GM23338 (cell line): ENCODE data around the gene GNPDA1. TPM values are rescaled to one million over a fixed set of nuclear protein-coding genes. Genes with fewer than 3 reads are reported as not detected.

ENCODE experiments used
- ATAC-seq: fragments of 200-7000 bp; cut with Tn5 transposase; 3 replicates; pipeline ENCODE4 v1.9.1; 2020
- DNase-seq: peaks from one replicate; pipeline ENCODE4 v3.0.0-alpha.2; 2015; ENCODE audit warnings: low spot score
- H2AFZ ChIP-seq: fragments of 200-600 bp; sonication (generic); 2 replicates; pipeline ENCODE4 v1.8.0; 2016; ENCODE audit warnings: antibody characterized with exemption, mild to moderate bottlenecking, moderate library complexity
- H3F3A ChIP-seq: fragments of 200-600 bp; sonication (generic); replicated peaks from 2 replicates; pipeline ENCODE4 v1.8.0; 2017; ENCODE audit warnings: antibody characterized with exemption, mixed run types, low read depth
- H3K27ac ChIP-seq: fragments of 200-600 bp; sonication (generic); 2 replicates; pipeline ENCODE4 v1.6.1; 2016; ENCODE audit warnings: low read depth
- H3K27me3 ChIP-seq: fragments of 200-600 bp; sonication (generic); 2 replicates; pipeline ENCODE4 v1.8.0; 2016; ENCODE audit warnings: mild to moderate bottlenecking, mixed run types, moderate library complexity; ENCODE audit not compliant: insufficient read depth
- H3K36me3 ChIP-seq: fragments of 200-600 bp; sonication (generic); 2 replicates; pipeline ENCODE4 v1.8.0; 2016; ENCODE audit warnings: mild to moderate bottlenecking; ENCODE audit not compliant: insufficient read depth
- H3K4me1 ChIP-seq: fragments of 200-600 bp; sonication (generic); 2 replicates; pipeline ENCODE4 v1.8.0; 2016; ENCODE audit warnings: mild to moderate bottlenecking, moderate library complexity; ENCODE audit not compliant: insufficient read depth
- H3K4me2 ChIP-seq: fragments of 200-600 bp; sonication (generic); 2 replicates; pipeline ENCODE4 v1.7.1; 2017; ENCODE audit warnings: mixed run types
- H3K4me3 ChIP-seq: fragments of 200-600 bp; sonication (generic); 2 replicates; pipeline ENCODE4 v1.6.1; 2016; ENCODE audit warnings: mixed run types
- H3K79me2 ChIP-seq: fragments of 200-600 bp; sonication (generic); replicated peaks from 2 replicates; pipeline ENCODE4 v1.8.0; 2017; ENCODE audit warnings: mild to moderate bottlenecking; ENCODE audit not compliant: insufficient read depth
- H3K9me2 ChIP-seq: fragments of 200-600 bp; sonication (generic); 2 replicates; pipeline ENCODE4 v1.8.0; 2017; ENCODE audit not compliant: insufficient read depth
- H4K20me1 ChIP-seq: fragments of 200-600 bp; sonication (generic); replicated peaks from 2 replicates; pipeline ENCODE4 v1.8.0; 2017; ENCODE audit warnings: mild to moderate bottlenecking; ENCODE audit not compliant: insufficient read depth
- H3K27ac Mint-ChIP-seq: 2 replicates; pipeline ENCODE4 v1.8.0; 2020; ENCODE audit warnings: inconsistent platforms, mild to moderate bottlenecking, moderate library complexity, mixed read lengths
- H3K27me3 Mint-ChIP-seq: 3 replicates; pipeline ENCODE4 v1.8.0; 2022; ENCODE audit warnings: low read depth, mild to moderate bottlenecking, moderate library complexity, mixed read lengths, inconsistent platforms; ENCODE audit not compliant: insufficient read depth, poor library complexity
- H3K36me3 Mint-ChIP-seq: 3 replicates; pipeline ENCODE4 v1.8.0; 2021; ENCODE audit warnings: low read depth, mild to moderate bottlenecking, inconsistent platforms, moderate library complexity, mixed read lengths
- H3K4me1 Mint-ChIP-seq: 3 replicates; pipeline ENCODE4 v1.8.0; 2020; ENCODE audit warnings: mild to moderate bottlenecking, inconsistent platforms, mixed read lengths
- H3K4me3 Mint-ChIP-seq: 3 replicates; pipeline ENCODE4 v1.8.0; 2021; ENCODE audit warnings: moderate library complexity, mild to moderate bottlenecking, inconsistent platforms, mixed read lengths
- H3K9me3 Mint-ChIP-seq: 3 replicates; pipeline ENCODE4 v1.8.0; 2020; ENCODE audit warnings: moderate library complexity, mild to moderate bottlenecking, inconsistent platforms, mixed read lengths
- CREB1 ChIP-seq: fragments of 250-450 bp; sonication (Bioruptor Pico); IDR thresholded peaks from 2 replicates; pipeline ENCODE4 v1.5.0; 2020; ENCODE audit warnings: low read depth, mild to moderate bottlenecking, moderate library complexity
- EZH2 ChIP-seq: fragments of 200-600 bp; sonication (generic); IDR thresholded peaks from one replicate; pipeline ENCODE4 v1.8.0; 2017; ENCODE audit warnings: antibody characterized with exemption, mild to moderate bottlenecking, low read depth; ENCODE audit not compliant: unreplicated experiment
- EZH2phosphoT487 ChIP-seq: fragments of 200-600 bp; sonication (generic); IDR thresholded peaks from one replicate; pipeline ENCODE4 v1.8.1; 2018; ENCODE audit warnings: antibody characterized with exemption; ENCODE audit not compliant: unreplicated experiment
- JUNB ChIP-seq: IDR thresholded peaks from one replicate; pipeline ENCODE4 v1.6.1; 2016; ENCODE audit warnings: antibody characterized with exemption; ENCODE audit not compliant: unreplicated experiment
- NANOG ChIP-seq: IDR thresholded peaks from 2 replicates; pipeline ENCODE4 v1.6.1; 2016; ENCODE audit warnings: antibody characterized with exemption, borderline replicate concordance
- POLR2AphosphoS5 ChIP-seq: IDR thresholded peaks from 2 replicates; pipeline ENCODE4 v1.6.1; 2016; ENCODE audit warnings: antibody characterized with exemption, low read depth
- STAT1 ChIP-seq: IDR thresholded peaks from one replicate; pipeline ENCODE4 v1.6.1; 2016; ENCODE audit warnings: antibody characterized with exemption; ENCODE audit not compliant: unreplicated experiment
- ZNF114 ChIP-seq: fragments of 250-450 bp; sonication (Bioruptor Pico); IDR thresholded peaks from 2 replicates; pipeline ENCODE4 v1.5.0; 2020; ENCODE audit warnings: mild to moderate bottlenecking, moderate library complexity
- ZNF331 ChIP-seq: fragments of 250-450 bp; sonication (Bioruptor Pico); IDR thresholded peaks from 2 replicates; pipeline ENCODE4 v1.5.0; 2020; ENCODE audit warnings: low read depth, mild to moderate bottlenecking, moderate library complexity
- polyA plus RNA-seq: library from polyadenylated mRNA; unstranded; fragments of >200 nt; fragmentation: Nextera tagmentation; extraction: Ambion mirVana; gene quantifications from 2 replicates; pipeline ENCODE4 v1.2.1, GENCODE V29; 2016
- total RNA-seq: library from RNA; depleted of rRNA; stranded (reverse); fragments of >200 nt; shearing (Covaris generic); gene quantifications from 2 replicates; pipeline ENCODE4 v1.2.3, GENCODE V29; 2014
- TF ChIP-seq, protein P1 (sequence below): IDR thresholded peaks from 2 replicates; pipeline ENCODE4 v1.6.1; 2016; ENCODE audit warnings: antibody characterized with exemption
- TF ChIP-seq, protein P2 (sequence below): fragments of 250-450 bp; sonication (Bioruptor Pico); IDR thresholded peaks from 2 replicates; pipeline ENCODE4 v1.5.0; 2020; ENCODE audit warnings: mild to moderate bottlenecking, moderate library complexity

Gene GNPDA1
- total and polyA plus RNA-seq, 2 experiments from 2014 or later, result 47.6 to 117 TPM

DNA sequence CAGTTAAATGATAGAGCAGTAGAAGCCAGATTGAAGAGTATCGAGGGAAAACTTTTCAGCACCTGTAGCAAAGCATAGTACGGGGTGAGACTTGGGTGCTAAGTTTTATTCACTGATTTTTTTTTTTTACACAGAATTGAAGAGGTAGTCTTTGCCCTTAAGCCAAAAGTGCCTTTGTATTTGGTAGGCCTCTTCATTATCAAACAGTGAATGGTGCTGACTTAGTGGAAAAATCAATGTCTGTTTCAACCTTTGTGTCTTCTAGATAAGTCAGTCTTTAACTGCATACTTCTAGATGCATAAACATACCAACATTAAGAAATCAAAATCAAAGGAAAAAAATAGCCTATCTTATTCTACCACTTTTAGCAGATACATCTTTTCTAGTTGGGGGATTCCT, 30.2 kb downstream of the GNPDA1 start:
- Mint-ChIP-seq H3K27me3 (no peaks in the 10 kb centered on the region), H3K27ac (no peak overlapping the region), H3K4me3 (no peak overlapping the region), H3K4me1 (no peaks in the 10 kb centered on the region), H3K9me3 (no peaks in the 10 kb centered on the region), H3K36me3 (peaks cover 39% of the 10 kb centered on the region)
- H4K20me1 ChIP-seq, result no peaks in the 10 kb centered on the region
- no peaks in the 10 kb centered on the region for H3K4me1 ChIP-seq
- ATAC-seq (no peak), DNase-seq (no peak)
- H3K36me3 ChIP-seq, result peaks cover 15% of the 10 kb centered on the region; the same call in 1 of the 2 replicates
- no peak overlapping the region for H3K4me2 ChIP-seq
- no peak overlapping the region for H2AFZ ChIP-seq
- no peaks in the 10 kb centered on the region for H3K79me2 ChIP-seq
- no peak overlapping the region for H3K27ac ChIP-seq
- H3K9me2 ChIP-seq, result no peaks in the 10 kb centered on the region
- no peaks in the 10 kb centered on the region for H3K27me3 ChIP-seq
- H3K4me3 ChIP-seq, result no peak overlapping the region
- TF ChIP-seq POLR2AphosphoS5 (no peak), JUNB (no peak), EZH2 (no peak), EZH2phosphoT487 (no peak), CREB1 (no peak), NANOG (no peak), ZNF331 (CRISPR knock-in tag) (no peak), STAT1 (no peak), ZNF114 (no peak)
- TF ChIP-seq, protein P1, sequence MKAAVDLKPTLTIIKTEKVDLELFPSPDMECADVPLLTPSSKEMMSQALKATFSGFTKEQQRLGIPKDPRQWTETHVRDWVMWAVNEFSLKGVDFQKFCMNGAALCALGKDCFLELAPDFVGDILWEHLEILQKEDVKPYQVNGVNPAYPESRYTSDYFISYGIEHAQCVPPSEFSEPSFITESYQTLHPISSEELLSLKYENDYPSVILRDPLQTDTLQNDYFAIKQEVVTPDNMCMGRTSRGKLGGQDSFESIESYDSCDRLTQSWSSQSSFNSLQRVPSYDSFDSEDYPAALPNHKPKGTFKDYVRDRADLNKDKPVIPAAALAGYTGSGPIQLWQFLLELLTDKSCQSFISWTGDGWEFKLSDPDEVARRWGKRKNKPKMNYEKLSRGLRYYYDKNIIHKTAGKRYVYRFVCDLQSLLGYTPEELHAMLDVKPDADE, result no peak
- TF ChIP-seq, protein P2, sequence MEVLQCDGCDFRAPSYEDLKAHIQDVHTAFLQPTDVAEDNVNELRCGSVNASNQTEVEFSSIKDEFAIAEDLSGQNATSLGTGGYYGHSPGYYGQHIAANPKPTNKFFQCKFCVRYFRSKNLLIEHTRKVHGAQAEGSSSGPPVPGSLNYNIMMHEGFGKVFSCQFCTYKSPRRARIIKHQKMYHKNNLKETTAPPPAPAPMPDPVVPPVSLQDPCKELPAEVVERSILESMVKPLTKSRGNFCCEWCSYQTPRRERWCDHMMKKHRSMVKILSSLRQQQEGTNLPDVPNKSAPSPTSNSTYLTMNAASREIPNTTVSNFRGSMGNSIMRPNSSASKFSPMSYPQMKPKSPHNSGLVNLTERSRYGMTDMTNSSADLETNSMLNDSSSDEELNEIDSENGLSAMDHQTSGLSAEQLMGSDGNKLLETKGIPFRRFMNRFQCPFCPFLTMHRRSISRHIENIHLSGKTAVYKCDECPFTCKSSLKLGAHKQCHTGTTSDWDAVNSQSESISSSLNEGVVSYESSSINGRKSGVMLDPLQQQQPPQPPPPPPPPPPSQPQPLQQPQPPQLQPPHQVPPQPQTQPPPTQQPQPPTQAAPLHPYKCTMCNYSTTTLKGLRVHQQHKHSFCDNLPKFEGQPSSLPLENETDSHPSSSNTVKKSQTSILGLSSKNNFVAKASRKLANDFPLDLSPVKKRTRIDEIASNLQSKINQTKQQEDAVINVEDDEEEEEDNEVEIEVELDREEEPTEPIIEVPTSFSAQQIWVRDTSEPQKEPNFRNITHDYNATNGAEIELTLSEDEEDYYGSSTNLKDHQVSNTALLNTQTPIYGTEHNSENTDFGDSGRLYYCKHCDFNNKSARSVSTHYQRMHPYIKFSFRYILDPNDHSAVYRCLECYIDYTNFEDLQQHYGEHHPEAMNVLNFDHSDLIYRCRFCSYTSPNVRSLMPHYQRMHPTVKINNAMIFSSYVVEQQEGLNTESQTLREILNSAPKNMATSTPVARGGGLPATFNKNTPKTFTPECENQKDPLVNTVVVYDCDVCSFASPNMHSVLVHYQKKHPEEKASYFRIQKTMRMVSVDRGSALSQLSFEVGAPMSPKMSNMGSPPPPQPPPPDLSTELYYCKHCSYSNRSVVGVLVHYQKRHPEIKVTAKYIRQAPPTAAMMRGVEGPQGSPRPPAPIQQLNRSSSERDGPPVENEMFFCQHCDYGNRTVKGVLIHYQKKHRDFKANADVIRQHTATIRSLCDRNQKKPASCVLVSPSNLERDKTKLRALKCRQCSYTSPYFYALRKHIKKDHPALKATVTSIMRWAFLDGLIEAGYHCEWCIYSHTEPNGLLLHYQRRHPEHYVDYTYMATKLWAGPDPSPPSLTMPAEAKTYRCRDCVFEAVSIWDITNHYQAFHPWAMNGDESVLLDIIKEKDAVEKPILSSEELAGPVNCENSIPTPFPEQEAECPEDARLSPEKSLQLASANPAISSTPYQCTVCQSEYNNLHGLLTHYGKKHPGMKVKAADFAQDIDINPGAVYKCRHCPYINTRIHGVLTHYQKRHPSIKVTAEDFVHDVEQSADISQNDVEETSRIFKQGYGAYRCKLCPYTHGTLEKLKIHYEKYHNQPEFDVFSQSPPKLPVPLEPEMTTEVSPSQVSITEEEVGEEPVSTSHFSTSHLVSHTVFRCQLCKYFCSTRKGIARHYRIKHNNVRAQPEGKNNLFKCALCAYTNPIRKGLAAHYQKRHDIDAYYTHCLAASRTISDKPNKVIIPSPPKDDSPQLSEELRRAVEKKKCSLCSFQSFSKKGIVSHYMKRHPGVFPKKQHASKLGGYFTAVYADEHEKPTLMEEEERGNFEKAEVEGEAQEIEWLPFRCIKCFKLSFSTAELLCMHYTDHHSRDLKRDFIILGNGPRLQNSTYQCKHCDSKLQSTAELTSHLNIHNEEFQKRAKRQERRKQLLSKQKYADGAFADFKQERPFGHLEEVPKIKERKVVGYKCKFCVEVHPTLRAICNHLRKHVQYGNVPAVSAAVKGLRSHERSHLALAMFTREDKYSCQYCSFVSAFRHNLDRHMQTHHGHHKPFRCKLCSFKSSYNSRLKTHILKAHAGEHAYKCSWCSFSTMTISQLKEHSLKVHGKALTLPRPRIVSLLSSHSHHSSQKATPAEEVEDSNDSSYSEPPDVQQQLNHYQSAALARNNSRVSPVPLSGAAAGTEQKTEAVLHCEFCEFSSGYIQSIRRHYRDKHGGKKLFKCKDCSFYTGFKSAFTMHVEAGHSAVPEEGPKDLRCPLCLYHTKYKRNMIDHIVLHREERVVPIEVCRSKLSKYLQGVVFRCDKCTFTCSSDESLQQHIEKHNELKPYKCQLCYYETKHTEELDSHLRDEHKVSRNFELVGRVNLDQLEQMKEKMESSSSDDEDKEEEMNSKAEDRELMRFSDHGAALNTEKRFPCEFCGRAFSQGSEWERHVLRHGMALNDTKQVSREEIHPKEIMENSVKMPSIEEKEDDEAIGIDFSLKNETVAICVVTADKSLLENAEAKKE (CRISPR knock-in tag), result no peak
- H3F3A ChIP-seq, result no peaks in the 10 kb centered on the region
